ENCODE results near the gene OSBPL5.

DNA sequence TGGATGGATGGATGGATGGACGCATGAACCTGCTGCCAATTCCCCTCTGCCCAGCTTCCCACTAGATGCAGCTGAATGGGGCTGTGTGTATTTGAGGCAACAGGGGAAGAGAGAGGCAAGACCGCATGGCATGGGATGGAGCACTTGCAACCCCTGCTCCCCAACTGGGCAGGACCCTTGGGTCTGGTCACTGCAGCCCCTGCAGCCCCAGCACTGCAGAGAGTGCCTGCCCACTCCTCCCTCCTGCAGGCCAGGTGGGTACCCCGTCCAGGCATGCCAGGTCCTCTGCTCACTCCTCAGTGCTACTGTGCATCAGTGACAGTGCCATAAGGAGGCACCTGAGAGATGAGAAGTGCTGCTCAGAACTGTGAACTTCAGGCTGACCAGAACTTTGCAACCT, 40.3 kb downstream of the OSBPL5 start:
- TF ChIP-seq EP300 (IDR thresholded peaks at IDR 0.05; ENCODE audit: low read depth): no peak
- TF ChIP-seq POLR2AphosphoS5 (IDR thresholded peaks at IDR 0.05): no peak
- TF ChIP-seq, protein P1, sequence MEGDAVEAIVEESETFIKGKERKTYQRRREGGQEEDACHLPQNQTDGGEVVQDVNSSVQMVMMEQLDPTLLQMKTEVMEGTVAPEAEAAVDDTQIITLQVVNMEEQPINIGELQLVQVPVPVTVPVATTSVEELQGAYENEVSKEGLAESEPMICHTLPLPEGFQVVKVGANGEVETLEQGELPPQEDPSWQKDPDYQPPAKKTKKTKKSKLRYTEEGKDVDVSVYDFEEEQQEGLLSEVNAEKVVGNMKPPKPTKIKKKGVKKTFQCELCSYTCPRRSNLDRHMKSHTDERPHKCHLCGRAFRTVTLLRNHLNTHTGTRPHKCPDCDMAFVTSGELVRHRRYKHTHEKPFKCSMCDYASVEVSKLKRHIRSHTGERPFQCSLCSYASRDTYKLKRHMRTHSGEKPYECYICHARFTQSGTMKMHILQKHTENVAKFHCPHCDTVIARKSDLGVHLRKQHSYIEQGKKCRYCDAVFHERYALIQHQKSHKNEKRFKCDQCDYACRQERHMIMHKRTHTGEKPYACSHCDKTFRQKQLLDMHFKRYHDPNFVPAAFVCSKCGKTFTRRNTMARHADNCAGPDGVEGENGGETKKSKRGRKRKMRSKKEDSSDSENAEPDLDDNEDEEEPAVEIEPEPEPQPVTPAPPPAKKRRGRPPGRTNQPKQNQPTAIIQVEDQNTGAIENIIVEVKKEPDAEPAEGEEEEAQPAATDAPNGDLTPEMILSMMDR (IDR thresholded peaks at IDR 0.05): no peak
- no peak for TF ChIP-seq POLR2A (IDR thresholded peaks at IDR 0.05)
